Measurements from ENCODE around the gene RSF1.

Gene RSF1

GRCh38 chr11:77619576-77620198 is 200.8 kb downstream of the RSF1 start:
- no peaks in the 10 kb centered on the region for H3K27me3 ChIP-seq (ENCODE audit: insufficient read depth, poor library complexity, severe bottlenecking)
- H3K36me3 ChIP-seq (ENCODE audit: low read depth): peaks cover 89% of the 10 kb centered on the region
- no peak overlapping the region for H3K27ac ChIP-seq (ENCODE audit: poor library complexity, severe bottlenecking)
- DNase-seq (ENCODE audit: low spot score): no peak
- TF ChIP-seq, protein P1, sequence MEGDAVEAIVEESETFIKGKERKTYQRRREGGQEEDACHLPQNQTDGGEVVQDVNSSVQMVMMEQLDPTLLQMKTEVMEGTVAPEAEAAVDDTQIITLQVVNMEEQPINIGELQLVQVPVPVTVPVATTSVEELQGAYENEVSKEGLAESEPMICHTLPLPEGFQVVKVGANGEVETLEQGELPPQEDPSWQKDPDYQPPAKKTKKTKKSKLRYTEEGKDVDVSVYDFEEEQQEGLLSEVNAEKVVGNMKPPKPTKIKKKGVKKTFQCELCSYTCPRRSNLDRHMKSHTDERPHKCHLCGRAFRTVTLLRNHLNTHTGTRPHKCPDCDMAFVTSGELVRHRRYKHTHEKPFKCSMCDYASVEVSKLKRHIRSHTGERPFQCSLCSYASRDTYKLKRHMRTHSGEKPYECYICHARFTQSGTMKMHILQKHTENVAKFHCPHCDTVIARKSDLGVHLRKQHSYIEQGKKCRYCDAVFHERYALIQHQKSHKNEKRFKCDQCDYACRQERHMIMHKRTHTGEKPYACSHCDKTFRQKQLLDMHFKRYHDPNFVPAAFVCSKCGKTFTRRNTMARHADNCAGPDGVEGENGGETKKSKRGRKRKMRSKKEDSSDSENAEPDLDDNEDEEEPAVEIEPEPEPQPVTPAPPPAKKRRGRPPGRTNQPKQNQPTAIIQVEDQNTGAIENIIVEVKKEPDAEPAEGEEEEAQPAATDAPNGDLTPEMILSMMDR (IDR thresholded peaks at IDR 0.05; ENCODE audit: poor library complexity, severe bottlenecking): peak; percentile 93
- ATAC-seq (ENCODE audit: low read depth): no peak
- H3K9me3 ChIP-seq (ENCODE audit: severe bottlenecking): no peaks in the 10 kb centered on the region
- no peaks in the 10 kb centered on the region for H3K4me1 ChIP-seq (ENCODE audit: insufficient read depth, poor library complexity, severe bottlenecking)
- H3K4me3 ChIP-seq (ENCODE audit: severe bottlenecking): no peak overlapping the region

DNA sequence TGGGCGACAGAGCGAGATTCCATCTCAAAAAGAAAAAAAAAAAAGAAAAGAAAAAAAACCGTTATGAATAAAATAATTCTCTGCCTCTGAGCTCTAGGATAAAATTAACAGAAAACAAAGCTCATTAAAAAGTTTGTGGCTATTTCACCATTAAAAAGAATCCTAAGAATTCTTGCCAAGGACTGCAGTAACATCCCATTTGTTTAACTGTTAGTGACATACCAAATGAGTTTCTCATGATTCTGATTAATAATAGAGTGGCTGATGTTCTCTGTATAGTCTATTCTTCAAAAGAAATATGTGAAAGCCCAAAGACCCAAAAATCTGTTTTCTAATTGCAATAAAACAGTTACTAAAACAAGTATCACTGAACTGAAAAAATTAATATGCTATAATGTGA is 202.6 kb downstream of the RSF1 start:
- no peaks in the 10 kb centered on the region for H3K9me3 ChIP-seq (ENCODE audit: severe bottlenecking)
- H3K4me1 ChIP-seq (ENCODE audit: insufficient read depth, poor library complexity, severe bottlenecking): no peaks in the 10 kb centered on the region
- H3K36me3 ChIP-seq (ENCODE audit: low read depth): peaks cover 89% of the 10 kb centered on the region
- no peak overlapping the region for H3K27ac ChIP-seq (ENCODE audit: poor library complexity, severe bottlenecking)
- H3K27me3 ChIP-seq (ENCODE audit: insufficient read depth, poor library complexity, severe bottlenecking): no peaks in the 10 kb centered on the region
- DNase-seq (ENCODE audit: low spot score) (no peak), ATAC-seq (ENCODE audit: low read depth) (no peak)
- TF ChIP-seq, protein P1 (IDR thresholded peaks at IDR 0.05; ENCODE audit: poor library complexity, severe bottlenecking): no peak
- no peak overlapping the region for H3K4me3 ChIP-seq (ENCODE audit: severe bottlenecking)

DNA sequence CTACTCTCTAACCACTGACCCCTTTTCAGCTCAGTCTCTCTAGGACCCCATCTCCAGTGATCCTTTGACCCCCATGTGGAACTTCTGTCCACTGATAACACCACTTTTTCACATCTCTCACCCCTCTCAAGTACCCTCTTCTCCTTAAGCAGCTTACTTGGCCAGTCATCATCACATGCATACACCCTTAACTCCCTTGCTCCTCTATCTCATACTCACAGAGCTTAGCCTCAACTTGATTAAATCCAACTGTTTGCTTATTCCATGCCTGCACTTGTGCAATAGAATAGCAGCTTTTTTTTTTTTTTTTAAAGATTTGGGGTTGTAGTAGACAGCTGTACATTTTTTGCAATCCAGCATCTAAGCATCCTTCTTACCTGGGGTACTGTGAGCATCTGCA is 208.6 kb downstream of the RSF1 start:
- Histone ChIP-seq H3K9me3 (ENCODE audit: severe bottlenecking) (no peaks in the 10 kb centered on the region), H3K36me3 (ENCODE audit: low read depth) (peaks cover 74% of the 10 kb centered on the region)

More for the DNA sequence above, 208.6 kb downstream of the RSF1 start:
- TF ChIP-seq, protein P1 (IDR thresholded peaks at IDR 0.05; ENCODE audit: poor library complexity, severe bottlenecking): no peak
- DNase-seq (ENCODE audit: low spot score) (no peak), ATAC-seq (ENCODE audit: low read depth) (no peak)
- no peak overlapping the region for H3K4me3 ChIP-seq (ENCODE audit: severe bottlenecking)
- no peaks in the 10 kb centered on the region for H3K4me1 ChIP-seq (ENCODE audit: insufficient read depth, poor library complexity, severe bottlenecking)
- no peaks in the 10 kb centered on the region for H3K27me3 ChIP-seq (ENCODE audit: insufficient read depth, poor library complexity, severe bottlenecking)
- H3K27ac ChIP-seq (ENCODE audit: poor library complexity, severe bottlenecking): no peak overlapping the region
